B cell (primary cell): Measurements from ENCODE around the gene OR1S1. TPM values are rescaled to one million over a fixed set of nuclear protein-coding genes. Genes with fewer than 3 reads are reported as not detected.

Experiments used
- ATAC-seq: fragments of 200-7000 bp; cut with Tn5 transposase; one replicate; pipeline ENCODE4 v1.10.0; 2021; ENCODE audit warnings: low read depth, mild to moderate bottlenecking, moderate number of reproducible peaks, moderate library complexity
- CTCF ChIA-PET: fragments of 350-600 bp; sonication (Branson Sonifier 250); formaldehyde crosslinking; loops from one replicate; lab custom pipeline; 2021; ENCODE audit warnings: antibody characterized with exemption, inconsistent platforms; lab: Charles Lee
- POLR2A ChIA-PET: fragments of 350-600 bp; sonication (Branson Sonifier 250); formaldehyde crosslinking; loops from one replicate; lab custom pipeline; 2021; ENCODE audit warnings: antibody characterized with exemption; lab: Charles Lee
- DNase-seq: peaks from one replicate; pipeline ENCODE4 v3.0.0; 2013
- H2AFZ ChIP-seq: 2 replicates; pipeline ENCODE4 v1.6.1; 2012; ENCODE audit warnings: mild to moderate bottlenecking, low read depth, low read length; ENCODE audit not compliant: insufficient read depth, poor library complexity, severe bottlenecking
- H3K27ac ChIP-seq, 2 donors: 1 replicate in 1 of 2; 2 replicates in 1 of 2; pipeline ENCODE4 v1.5.1; 2012 to 2013; ENCODE audit warnings: low read length in 2 of 2, mild to moderate bottlenecking in 2 of 2, moderate library complexity in 1 of 2
- H3K27me3 ChIP-seq, 4 experiments: fragments of 200-600 bp in 1 of 4; sonication (generic) in 1 of 4; replicated peaks in 1 of 4; 1 replicate in 2 of 4; 2 replicates in 2 of 4; pipeline versions ENCODE4 v1.6.1 to v1.7.0; 2013 to 2016; ENCODE audit warnings: low read length in 3 of 4, mild to moderate bottlenecking in 2 of 4, mixed read lengths in 1 of 4, moderate library complexity in 1 of 4; ENCODE audit not compliant: insufficient read depth in 4 of 4, control insufficient read depth in 3 of 4; ENCODE audit errors: control extremely low read depth in 1 of 4
- H3K36me3 ChIP-seq, 2 experiments: replicated peaks in 1 of 2; 1 replicate in 1 of 2; 2 replicates in 1 of 2; pipeline versions ENCODE4 v1.6.1 to v1.7.1; 2013; ENCODE audit warnings: low read length in 1 of 2; ENCODE audit not compliant: insufficient read depth in 2 of 2, control insufficient read depth in 1 of 2; ENCODE audit errors: control extremely low read depth in 1 of 2, extremely low read depth in 1 of 2
- H3K4me1 ChIP-seq, 2 donors: fragments of 200-600 bp in 1 of 2; sonication (generic) in 1 of 2; 1 replicate in 1 of 2; 2 replicates in 1 of 2; pipeline versions ENCODE4 v1.5.1 to v1.6.1; 2013 to 2017; ENCODE audit warnings: low read length in 2 of 2; ENCODE audit not compliant: control insufficient read depth in 2 of 2, insufficient read depth in 2 of 2
- H3K4me2 ChIP-seq: replicated peaks from 2 replicates; pipeline ENCODE3; 2012; ENCODE audit warnings: mild to moderate bottlenecking, low read depth, low read length; ENCODE audit not compliant: poor library complexity, severe bottlenecking
- H3K4me3 ChIP-seq, 5 experiments: fragments of 200-600 bp in 1 of 5; sonication (generic) in 1 of 5; 1 replicate in 3 of 5; 2 replicates in 2 of 5; pipeline versions ENCODE4 v1.5.1 to v1.7.0; 2011 to 2016; ENCODE audit warnings: low read length in 4 of 5, mild to moderate bottlenecking in 4 of 5, low read depth in 2 of 5, control low read depth in 1 of 5, moderate library complexity in 1 of 5; ENCODE audit not compliant: insufficient read depth in 1 of 5; ENCODE audit errors: control extremely low read depth in 1 of 5, extremely low read depth in 1 of 5
- H3K79me2 ChIP-seq: fragments of 200-600 bp; sonication (generic); one replicate; pipeline ENCODE4 v1.6.0; 2016; ENCODE audit warnings: low read length; ENCODE audit not compliant: control insufficient read depth, insufficient read depth
- H3K9ac ChIP-seq: fragments of 200-600 bp; sonication (generic); 2 replicates; pipeline ENCODE4 v1.6.1; 2017; ENCODE audit warnings: mild to moderate bottlenecking, low read length, moderate library complexity
- H3K9me3 ChIP-seq, 3 donors: one replicate each; pipeline versions ENCODE4 v1.6.1 to v1.7.1; 2013; ENCODE audit warnings: low read length in 2 of 3; ENCODE audit not compliant: control insufficient read depth in 2 of 3, insufficient read depth in 1 of 3; ENCODE audit errors: control extremely low read depth in 1 of 3
- H4K20me1 ChIP-seq: 2 replicates; pipeline ENCODE4 v1.6.0; 2012; ENCODE audit warnings: mild to moderate bottlenecking, low read length; ENCODE audit not compliant: insufficient read depth, control insufficient read depth, poor library complexity, severe bottlenecking
- H3K27ac Mint-ChIP-seq: one replicate; pipeline ENCODE4 v1.8.0; 2021; ENCODE audit warnings: mixed read lengths
- H3K27me3 Mint-ChIP-seq: one replicate; pipeline ENCODE4 v1.8.0; 2021; ENCODE audit warnings: mixed read lengths
- H3K4me1 Mint-ChIP-seq: one replicate; pipeline ENCODE4 v1.8.0; 2021; ENCODE audit warnings: mixed read lengths
- H3K4me3 Mint-ChIP-seq: one replicate; pipeline ENCODE4 v1.8.0; 2021; ENCODE audit warnings: mixed read lengths
- H3K9me3 Mint-ChIP-seq: one replicate; pipeline ENCODE4 v1.8.0; 2022; ENCODE audit warnings: mixed read lengths; ENCODE audit not compliant: insufficient read depth
- CTCF ChIP-seq: fragments of 200-600 bp; IDR thresholded peaks from one replicate; pipeline ENCODE4 v1.8.0; 2022; ENCODE audit warnings: antibody characterized with exemption, mild to moderate bottlenecking
- EZH2 ChIP-seq: IDR thresholded peaks from 2 replicates; pipeline ENCODE4 v1.6.1; 2012; ENCODE audit warnings: borderline replicate concordance, low read depth, mild to moderate bottlenecking, moderate library complexity, low read length; ENCODE audit not compliant: insufficient read depth, poor library complexity, severe bottlenecking
- WGBS: methylation state at CpG from one replicate; pipeline ENCODE4 v1.1.5; 2013; ENCODE audit warnings: missing lambda C conversion rate; ENCODE audit not compliant: insufficient coverage; 5-methylcytosine and 5-hydroxymethylcytosine counted together
- intact Hi-C: fragments of 100-400 bp; cut with micrococcal nuclease; formaldehyde crosslinking; loops from one replicate; pipeline ENCODE4 v1.10.0; 2022
- polyA plus RNA-seq: library from polyadenylated mRNA; depleted of rRNA; stranded (reverse); fragments of >200 nt; gene quantifications from 2 replicates; pipeline ENCODE4 v1.2.3, GENCODE V29; 2012
- total RNA-seq, 2 donors: library from RNA; stranded (reverse); fragments of 120-200 nt in 1 of 2; gene quantifications; 1 replicate in 1 of 2; 2 replicates in 1 of 2; pipeline versions ENCODE4 v1.2.3 to v1.2.4, GENCODE V29; 2013 to 2022

The OR1S1 gene
- total and polyA plus RNA-seq, 2 donors (not counting 1 experiment from before 2014, with no cell fraction given): not detected

DNA sequence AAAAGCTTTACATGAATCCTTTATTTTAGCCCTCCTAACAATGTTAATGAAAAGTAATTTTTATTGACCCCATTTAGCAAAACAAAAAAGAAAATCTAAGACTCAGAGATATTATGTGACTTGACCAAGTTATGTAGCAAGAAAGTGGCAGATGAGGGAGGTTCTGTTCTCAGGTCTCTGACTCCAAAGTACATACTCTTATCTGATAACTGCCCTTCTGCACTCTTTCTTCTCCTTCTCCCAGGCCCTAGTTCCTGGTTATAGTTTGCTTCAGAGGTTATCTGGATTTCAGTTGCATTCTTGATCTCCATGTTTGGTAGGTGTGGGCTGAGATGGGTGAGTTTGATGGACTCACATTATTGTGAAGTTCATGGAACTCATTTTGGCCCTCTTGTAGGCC lies 19.1 kb upstream of the OR1S1 start:
- ATAC-seq: no peak

DNA sequence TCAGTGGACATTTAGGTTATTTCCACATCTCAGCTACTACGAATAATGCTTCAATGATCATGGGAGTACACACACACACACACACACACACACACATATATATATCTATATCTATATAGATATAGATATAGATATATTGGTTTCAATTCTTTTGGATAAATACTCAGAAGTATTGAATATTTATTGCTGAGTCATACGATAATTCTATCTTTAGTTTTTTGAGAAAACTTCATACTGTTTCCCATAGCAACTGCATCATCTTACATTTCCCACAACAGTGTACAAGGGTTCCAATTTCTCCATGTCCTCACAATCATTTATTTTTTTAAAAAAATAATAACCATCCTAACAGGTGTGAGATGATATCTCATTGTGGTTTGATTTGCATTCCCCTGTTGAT lies 16.6 kb upstream of the OR1S1 start:
- TF ChIP-seq EZH2: no peak
- Histone ChIP-seq H3K36me3 (no peaks in the 10 kb centered on the region), H3K27ac (no peak overlapping the region), H3K4me1 (no peaks in the 10 kb centered on the region), H3K27me3 (no peaks in the 10 kb centered on the region), H3K4me2 (no peak overlapping the region), H3K79me2 (no peaks in the 10 kb centered on the region), H3K9ac (no peak overlapping the region), H3K9me3 (no peaks in the 10 kb centered on the region), H3K4me3 (no peak overlapping the region), H4K20me1 (no peaks in the 10 kb centered on the region), H2AFZ (no peak overlapping the region)
- H3K9me3 Mint-ChIP-seq: peaks cover 5% of the 10 kb centered on the region
- DNase-seq: no peak
- no peak overlapping the region for H3K27ac Mint-ChIP-seq
- POLR2A ChIA-PET: no interaction called here
- ATAC-seq: no peak
- CTCF ChIA-PET: no interaction called here
- no peaks in the 10 kb centered on the region for H3K27me3 Mint-ChIP-seq
- WGBS: no CpG with 5 or more reads among the region's 2 CpGs
- no peaks in the 10 kb centered on the region for H3K4me1 Mint-ChIP-seq
- intact Hi-C loops: no loop called here
- H3K4me3 Mint-ChIP-seq: no peak overlapping the region

More for the DNA sequence above, 19.1 kb upstream of the OR1S1 start:
- H3K9me3 Mint-ChIP-seq: peaks cover 5% of the 10 kb centered on the region
- ChIA-PET POLR2A (interaction anchor here (0.6 kb wide), 1 partner anchor 547 kb away, joined by 4 read pairs; no protein-coding TSS in a partner anchor), CTCF (no interaction called here)
- H3K9me3 ChIP-seq: no peaks in the 10 kb centered on the region
- H3K27me3 Mint-ChIP-seq: peaks cover 4% of the 10 kb centered on the region
- H3K4me1 ChIP-seq: no peaks in the 10 kb centered on the region
- H3K4me2 ChIP-seq: no peak overlapping the region
- intact Hi-C loops: no loop called here
- no peak overlapping the region for H3K27ac ChIP-seq
- no peaks in the 10 kb centered on the region for H3K79me2 ChIP-seq
- no peak for TF ChIP-seq CTCF
- no peak for TF ChIP-seq EZH2
- no peak overlapping the region for H3K27ac Mint-ChIP-seq
- H3K4me3 Mint-ChIP-seq: no peak overlapping the region
- no peak overlapping the region for H3K9ac ChIP-seq
- H3K4me1 Mint-ChIP-seq: no peaks in the 10 kb centered on the region
- H2AFZ ChIP-seq: no peak overlapping the region
- H4K20me1 ChIP-seq: no peaks in the 10 kb centered on the region
- H3K4me3 ChIP-seq: no peak overlapping the region
- DNase-seq: no peak
- H3K27me3 ChIP-seq: no peaks in the 10 kb centered on the region
- no peaks in the 10 kb centered on the region for H3K36me3 ChIP-seq
